Panc1 (cell line): ENCODE data around the gene TMEM63B. TPM values are rescaled to one million over a fixed set of nuclear protein-coding genes. Genes with fewer than 3 reads are reported as not detected.

Experiments used
- ATAC-seq: fragments of 200-7000 bp; cut with Tn5 transposase; 2 replicates; pipeline ENCODE4 v1.9.1; 2020; ENCODE audit warnings: mild to moderate bottlenecking, moderate library complexity
- BruUV-seq: library from RNA; stranded (reverse); fragments of 400-500 nt; replicated peaks from 2 replicates; lab custom pipeline; 2021; lab: Mats Ljungman, UMichigan
- CTCF ChIA-PET: fragments of 300-600 bp; sonication (Branson Sonifier 250); formaldehyde crosslinking; loops from one replicate; lab custom pipeline; 2022; ENCODE audit warnings: antibody characterized with exemption; lab: Charles Lee
- POLR2A ChIA-PET: fragments of 300-600 bp; sonication (Branson Sonifier 250); formaldehyde crosslinking; loops from one replicate; lab custom pipeline; 2022; ENCODE audit warnings: antibody characterized with exemption; lab: Charles Lee
- DNase-seq: peaks from one replicate; pipeline ENCODE4 v3.0.0-alpha.2; 2010; ENCODE audit warnings: low read depth, low spot score
- H3K27ac ChIP-seq: 2 replicates; pipeline ENCODE4 v1.5.1; 2011; ENCODE audit warnings: mild to moderate bottlenecking, low read length, inconsistent platforms
- H3K27me3 ChIP-seq: fragments of 200-500 bp; sonication (Bioruptor generic); 2 replicates; pipeline ENCODE4 v1.6.0; 2014; ENCODE audit warnings: low read length, inconsistent platforms; ENCODE audit not compliant: control insufficient read depth, insufficient read depth
- H3K36me3 ChIP-seq: fragments of 200-500 bp; sonication (Bioruptor generic); 2 replicates; pipeline ENCODE4 v1.5.1; 2014; ENCODE audit warnings: inconsistent platforms, mild to moderate bottlenecking, low read length, moderate library complexity; ENCODE audit not compliant: control insufficient read depth, insufficient read depth
- H3K4me1 ChIP-seq: 2 replicates; pipeline ENCODE4 v1.5.1; 2011; ENCODE audit warnings: inconsistent platforms, mild to moderate bottlenecking, low read length, moderate library complexity; ENCODE audit not compliant: control insufficient read depth, insufficient read depth
- H3K4me3 ChIP-seq, 2 experiments: 2 replicates each; pipeline ENCODE4 v1.5.1; 2011 to 2012; ENCODE audit warnings: low read depth in 2 of 2, low read length in 2 of 2, mild to moderate bottlenecking in 2 of 2, inconsistent platforms in 1 of 2, moderate library complexity in 1 of 2
- H3K9me3 ChIP-seq: fragments of 200-500 bp; sonication (Bioruptor generic); 2 replicates; pipeline ENCODE4 v1.5.1; 2014; ENCODE audit warnings: low read depth, mild to moderate bottlenecking, inconsistent platforms, low read length, moderate library complexity; ENCODE audit not compliant: control insufficient read depth, insufficient read depth
- CTCF ChIP-seq: fragments of 450-650 bp; IDR thresholded peaks from 2 replicates; pipeline ENCODE4 v1.5.1; 2017; ENCODE audit warnings: mild to moderate bottlenecking
- POLR2AphosphoS5 ChIP-seq: IDR thresholded peaks from 2 replicates; pipeline ENCODE4 v1.6.1; 2012; ENCODE audit warnings: mild to moderate bottlenecking, low read depth, low read length, moderate library complexity
- REST ChIP-seq, 2 experiments: IDR thresholded peaks; 2 replicates each; pipeline ENCODE4 v1.6.1; 2011 to 2012; ENCODE audit warnings: low read depth in 2 of 2, control low read depth in 1 of 2, low read length in 1 of 2, mild to moderate bottlenecking in 1 of 2, moderate library complexity in 1 of 2; ENCODE audit not compliant: insufficient read depth in 1 of 2
- SIN3A ChIP-seq: IDR thresholded peaks from 2 replicates; pipeline ENCODE4 v1.6.1; 2012; ENCODE audit warnings: low read depth, mild to moderate bottlenecking, low read length, moderate library complexity, borderline replicate concordance; ENCODE audit not compliant: insufficient read depth
- TCF7L2 ChIP-seq: IDR thresholded peaks from 2 replicates; pipeline ENCODE4 v1.6.1; 2011; ENCODE audit warnings: mild to moderate bottlenecking, low read depth, low read length, inconsistent platforms
- in situ Hi-C: cut with HindIII; loops from 2 replicates; pipeline ENCODE4 v1.10.0; 2016; ENCODE audit warnings: low sequenced_read_pairs, low pct_unique_long_range_greater_than_20kb
- intact Hi-C: fragments of 100-400 bp; cut with micrococcal nuclease; formaldehyde crosslinking; loops from one replicate; pipeline ENCODE4 v1.10.0; 2022; ENCODE audit not compliant: unreplicated experiment
- total RNA-seq: library from RNA; stranded (reverse); gene quantifications from one replicate; pipeline ENCODE4 v1.2.1, GENCODE V29; 2021; ENCODE audit not compliant: unreplicated experiment

The TMEM63B gene
- total RNA-seq, 1 experiment from 2014 or later = 54.1 TPM

DNA sequence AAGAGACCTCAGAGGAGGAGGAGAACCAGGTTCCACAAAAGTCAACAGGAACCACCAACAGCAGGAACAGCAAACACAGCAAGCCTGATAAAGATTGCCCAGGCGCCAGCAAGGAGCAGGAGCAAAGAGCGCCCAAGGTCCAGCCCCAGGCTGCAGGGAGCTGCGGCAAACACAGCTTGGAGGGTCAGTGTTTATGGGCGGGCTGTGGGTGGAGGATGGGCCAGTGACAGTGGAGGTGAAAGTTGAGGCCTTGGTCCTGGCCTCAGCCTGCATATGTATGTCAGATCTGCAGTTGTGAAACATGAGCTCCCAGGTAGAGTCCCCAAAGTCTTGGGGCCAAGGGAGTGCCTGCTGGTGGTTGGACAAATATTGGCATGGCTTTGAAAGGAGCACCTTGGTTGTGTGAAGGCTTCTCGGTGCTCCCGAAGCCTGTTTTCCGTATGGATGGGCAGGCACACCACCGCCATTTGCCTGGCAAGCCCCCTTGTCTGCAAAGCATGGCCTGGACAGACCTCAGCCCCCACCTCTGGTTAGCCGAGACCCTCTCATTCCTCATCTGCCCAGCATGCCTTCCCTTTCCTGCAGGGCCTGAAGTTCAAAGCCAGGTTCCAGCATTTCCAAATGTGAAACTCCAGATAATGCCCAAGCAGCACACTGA is 29.3 kb downstream of the TMEM63B start:
- no peak overlapping the region for H3K4me3 ChIP-seq
- DNase-seq = no peak
- intact Hi-C loops = no loop called here
- in situ Hi-C loops = no loop called here
- CTCF ChIA-PET = interaction anchor here (0.6 to 0.7 kb wide), 2 partner anchors 18 to 89 kb away, joined by 3 to 4 read pairs; no protein-coding TSS in a partner anchor
- TF ChIP-seq SIN3A (no peak), POLR2AphosphoS5 (no peak), REST (IDR thresholded peaks at IDR 0.05; ENCODE audit: insufficient read depth in 1 of 2, low read depth in 2 of 2, low read length in 1 of 2) (no peak)
- no peaks in the 10 kb centered on the region for H3K36me3 ChIP-seq
- no TSS peak for BruUV-seq
- H3K27ac ChIP-seq = no peak overlapping the region
- no peaks in the 10 kb centered on the region for H3K9me3 ChIP-seq
- no peaks in the 10 kb centered on the region for H3K27me3 ChIP-seq
- peaks cover 14% of the 10 kb centered on the region for H3K4me1 ChIP-seq
- POLR2A ChIA-PET = no interaction called here
- peak; percentile 44 for ATAC-seq

- no TSS peak for BruUV-seq
- in situ Hi-C loops = no loop called here
- Histone ChIP-seq H3K9me3 (no peaks in the 10 kb centered on the region), H3K4me3 (no peak overlapping the region), H3K4me1 (peaks cover 14% of the 10 kb centered on the region), H3K27me3 (no peaks in the 10 kb centered on the region), H3K36me3 (no peaks in the 10 kb centered on the region), H3K27ac (no peak overlapping the region)
- intact Hi-C loops = no loop called here
- ATAC-seq (no peak), DNase-seq (no peak)
- POLR2A ChIA-PET = no interaction called here
- TF ChIP-seq TCF7L2 (no peak), POLR2AphosphoS5 (no peak), REST (IDR thresholded peaks at IDR 0.05; ENCODE audit: insufficient read depth in 1 of 2, low read depth in 2 of 2, low read length in 1 of 2) (no peak), SIN3A (no peak), CTCF (no peak)
- CTCF ChIA-PET = interaction anchor here (0.6 to 0.7 kb wide), 2 partner anchors 17 to 88 kb away, joined by 3 to 4 read pairs; no protein-coding TSS in a partner anchor
Measured at GRCh38 chr6:44157152-44157521, 29.8 kb downstream of the TMEM63B start.
